Measurements from ENCODE around the gene CYP4B1.

DNA sequence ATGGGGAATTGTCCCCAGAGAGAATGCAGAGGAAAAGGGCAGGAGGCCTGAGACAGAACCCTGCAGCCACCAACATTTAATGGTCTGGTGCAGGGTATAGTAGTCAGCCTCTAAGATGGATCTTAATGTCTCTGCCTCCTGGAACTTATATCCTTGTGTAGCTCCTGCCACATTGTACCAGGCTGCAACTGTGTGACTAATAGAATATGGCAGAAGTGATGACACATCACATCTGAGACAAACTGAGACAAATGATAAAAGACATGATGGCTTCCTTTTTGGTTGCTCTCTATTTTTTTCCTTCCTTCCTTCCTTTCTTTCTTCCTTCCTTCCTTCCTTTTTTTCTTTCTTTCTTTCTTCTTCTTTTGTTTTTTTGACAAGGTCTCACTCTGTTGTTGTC lies 37.1 kb upstream of the CYP4B1 start:
- TF ChIP-seq, protein P1, sequence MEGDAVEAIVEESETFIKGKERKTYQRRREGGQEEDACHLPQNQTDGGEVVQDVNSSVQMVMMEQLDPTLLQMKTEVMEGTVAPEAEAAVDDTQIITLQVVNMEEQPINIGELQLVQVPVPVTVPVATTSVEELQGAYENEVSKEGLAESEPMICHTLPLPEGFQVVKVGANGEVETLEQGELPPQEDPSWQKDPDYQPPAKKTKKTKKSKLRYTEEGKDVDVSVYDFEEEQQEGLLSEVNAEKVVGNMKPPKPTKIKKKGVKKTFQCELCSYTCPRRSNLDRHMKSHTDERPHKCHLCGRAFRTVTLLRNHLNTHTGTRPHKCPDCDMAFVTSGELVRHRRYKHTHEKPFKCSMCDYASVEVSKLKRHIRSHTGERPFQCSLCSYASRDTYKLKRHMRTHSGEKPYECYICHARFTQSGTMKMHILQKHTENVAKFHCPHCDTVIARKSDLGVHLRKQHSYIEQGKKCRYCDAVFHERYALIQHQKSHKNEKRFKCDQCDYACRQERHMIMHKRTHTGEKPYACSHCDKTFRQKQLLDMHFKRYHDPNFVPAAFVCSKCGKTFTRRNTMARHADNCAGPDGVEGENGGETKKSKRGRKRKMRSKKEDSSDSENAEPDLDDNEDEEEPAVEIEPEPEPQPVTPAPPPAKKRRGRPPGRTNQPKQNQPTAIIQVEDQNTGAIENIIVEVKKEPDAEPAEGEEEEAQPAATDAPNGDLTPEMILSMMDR (IDR thresholded peaks at IDR 0.05), result no peak
- TF ChIP-seq POLR2A (IDR thresholded peaks at IDR 0.05), result no peak
